NT2/D1 (cell line): ENCODE results near the gene ME1.

Experiments used
- SUZ12 ChIP-seq: IDR thresholded peaks from 2 replicates; pipeline ENCODE4 v1.6.1; 2011; ENCODE audit not compliant: insufficient read length, insufficient read depth; ENCODE audit errors: extremely low read depth
- YY1 ChIP-seq: IDR thresholded peaks from 2 replicates; pipeline ENCODE4 v1.6.1; 2011; ENCODE audit not compliant: insufficient read length, insufficient read depth

DNA sequence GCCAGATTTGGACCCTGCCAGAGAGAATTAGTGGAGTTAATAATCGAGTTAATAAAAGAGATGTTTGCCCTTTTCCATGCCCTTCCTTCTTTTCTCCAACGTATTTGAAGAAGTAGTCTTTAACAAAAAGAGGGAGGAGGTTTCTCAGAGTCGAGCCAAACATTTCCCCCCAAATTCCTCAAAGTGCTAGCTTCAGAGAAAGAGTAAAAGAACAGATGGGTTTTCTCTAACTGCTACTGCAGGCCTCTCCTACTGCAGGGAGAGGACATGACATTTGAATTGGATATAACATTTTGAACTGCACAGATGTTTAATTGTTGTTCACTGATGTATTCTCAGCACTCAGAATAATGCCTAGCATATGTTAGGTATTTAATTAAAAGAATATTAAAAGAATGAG is 212.2 kb downstream of the ME1 start:
- TF ChIP-seq YY1 (no peak), SUZ12 (no peak)
